ENCODE data around the gene ZNF831. TPM values are rescaled to one million over a fixed set of nuclear protein-coding genes. Genes with fewer than 3 reads are reported as not detected.

ZNF831 gene
- polyA plus RNA-seq, 3 donors = 0.09 TPM

DNA sequence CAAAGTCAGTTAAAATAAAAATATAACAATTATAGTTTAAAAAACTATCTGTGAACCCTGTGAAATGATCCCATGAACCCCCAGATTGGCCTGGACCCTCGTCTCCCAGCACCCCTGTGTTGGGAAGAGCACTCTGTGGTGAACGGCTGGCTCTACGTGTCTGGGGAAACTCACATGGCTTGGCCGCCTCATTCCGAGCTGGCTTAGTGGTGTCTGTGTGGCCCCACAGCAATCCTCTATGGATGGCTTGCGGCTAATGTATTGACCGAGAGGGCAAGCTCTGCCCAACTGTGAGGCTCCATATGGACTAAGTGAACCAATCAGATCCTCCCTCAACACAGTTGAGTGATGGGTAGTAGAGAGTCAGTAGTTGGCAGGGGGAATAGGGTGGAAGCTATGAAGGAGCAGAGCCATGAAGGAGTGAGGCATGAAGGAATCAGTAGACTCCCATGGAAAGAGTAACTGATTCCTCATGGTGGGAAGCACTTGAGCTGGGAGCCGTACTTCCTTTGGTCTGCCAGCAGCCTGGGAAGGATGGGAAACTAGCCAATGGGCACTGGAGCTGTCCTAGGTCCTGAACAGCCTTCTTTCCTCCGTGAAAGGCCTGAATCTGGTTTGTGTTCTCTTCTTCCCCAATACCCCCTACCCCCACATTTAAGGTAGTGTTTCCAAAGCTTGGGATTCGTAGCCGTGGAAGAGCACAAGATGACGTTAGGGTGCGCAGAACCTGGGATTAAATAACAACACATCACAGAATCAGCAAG lies 21.6 kb upstream of the ZNF831 start:
- peak; percentile 39 for DNase-seq

DNA sequence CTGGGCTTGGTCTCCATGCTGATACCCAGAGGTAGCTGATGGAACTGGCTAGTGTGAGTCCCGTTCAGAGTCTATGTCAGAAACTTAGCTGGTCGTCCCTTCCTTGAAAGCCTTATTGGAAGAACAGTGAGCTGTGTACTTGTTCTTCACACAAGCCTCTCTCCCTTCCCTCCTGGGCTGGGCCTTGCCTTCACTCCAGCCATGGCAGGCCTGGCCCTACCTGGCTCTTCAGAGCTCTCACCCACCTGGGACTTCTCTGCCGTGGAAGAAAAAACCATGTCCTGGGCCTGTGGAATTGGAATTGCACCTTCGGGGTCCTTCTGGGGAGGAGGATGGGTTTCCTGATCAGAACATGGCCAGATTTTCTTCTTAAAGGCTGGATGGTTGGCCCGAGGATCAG lies 20.3 kb upstream of the ZNF831 start:
- DNase-seq = no peak

DNA sequence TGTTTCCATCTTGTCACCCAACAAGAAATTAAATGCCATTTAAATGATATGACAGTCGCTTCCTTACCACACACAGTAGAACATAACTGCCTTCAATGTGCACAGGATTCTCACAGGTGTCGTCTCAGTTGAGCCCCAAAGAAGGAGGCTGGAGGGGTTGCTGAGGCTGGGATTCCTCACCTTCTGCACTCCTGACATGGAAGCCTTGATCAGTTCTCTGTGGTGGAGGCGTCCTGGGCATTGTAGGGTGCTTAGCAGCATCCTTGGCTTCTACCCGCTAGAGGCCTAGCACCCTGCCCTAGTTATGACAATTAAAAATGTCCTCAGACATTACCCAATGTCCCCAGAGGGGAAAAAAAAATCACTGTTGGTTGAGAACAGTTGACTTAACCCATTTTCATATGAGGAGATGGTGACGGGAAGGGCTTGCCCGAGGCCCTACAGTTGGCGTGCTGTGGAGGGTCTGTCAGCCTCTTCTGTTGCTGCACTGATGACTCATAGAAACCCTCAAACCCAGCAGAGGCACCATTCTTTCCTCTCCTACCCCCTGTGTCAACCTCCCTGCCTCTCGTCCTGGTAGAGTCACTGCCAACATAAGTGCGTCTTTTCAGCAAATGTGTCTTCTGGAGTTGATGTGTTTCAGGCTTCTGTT lies 19.3 kb upstream of the ZNF831 start:
- no peak for DNase-seq

DNA sequence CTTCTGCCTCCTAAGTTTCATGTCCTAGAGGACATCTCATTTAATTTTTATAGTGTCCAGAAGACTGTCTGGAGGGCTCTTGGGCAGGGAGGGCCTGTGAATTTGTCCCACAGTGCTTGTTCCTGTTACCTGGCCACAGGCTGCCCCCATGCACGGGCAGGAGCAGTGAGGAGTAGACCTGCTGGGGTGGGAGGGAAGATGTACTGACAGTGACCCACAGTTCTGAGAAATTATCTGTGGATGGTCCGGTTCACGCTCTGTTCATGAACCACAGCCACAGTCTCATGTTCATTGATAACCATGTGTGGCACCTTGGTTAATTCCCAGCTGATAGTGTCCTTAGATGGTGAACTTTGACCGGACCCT lies 18.8 kb upstream of the ZNF831 start:
- no peak for DNase-seq

DNA sequence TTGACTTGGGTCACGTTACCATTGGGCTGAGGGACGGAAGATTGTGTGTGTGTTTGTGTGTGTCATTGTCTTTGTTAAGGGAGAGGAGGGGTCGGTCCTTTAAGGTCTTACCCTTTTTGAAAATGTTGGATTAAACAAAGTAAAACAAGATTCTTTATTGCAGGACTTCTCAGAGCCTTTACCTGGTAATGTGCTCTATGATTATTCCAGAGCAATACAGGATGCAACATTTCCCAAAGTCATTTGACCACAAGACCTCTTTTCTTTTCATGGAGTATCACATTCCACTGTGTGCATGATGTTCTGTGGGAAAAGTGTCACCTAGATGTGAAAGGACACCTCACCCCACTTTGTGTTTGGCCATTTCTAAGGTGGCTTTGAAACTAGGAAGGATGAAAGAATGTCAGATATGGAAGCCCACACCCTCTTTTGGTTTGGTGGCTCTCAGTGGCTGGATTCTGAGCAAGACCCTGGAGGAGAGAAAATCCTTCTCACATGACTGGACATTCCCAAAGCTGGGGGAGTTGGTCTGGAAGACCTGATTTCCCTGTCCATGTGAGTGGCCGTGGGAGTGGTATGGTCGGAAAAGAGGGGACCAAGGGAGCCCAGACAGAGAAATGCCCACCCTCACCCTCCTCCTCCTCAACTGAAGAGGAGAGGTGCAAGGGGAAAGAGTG lies 18.2 kb upstream of the ZNF831 start:
- DNase-seq = no peak

DNA sequence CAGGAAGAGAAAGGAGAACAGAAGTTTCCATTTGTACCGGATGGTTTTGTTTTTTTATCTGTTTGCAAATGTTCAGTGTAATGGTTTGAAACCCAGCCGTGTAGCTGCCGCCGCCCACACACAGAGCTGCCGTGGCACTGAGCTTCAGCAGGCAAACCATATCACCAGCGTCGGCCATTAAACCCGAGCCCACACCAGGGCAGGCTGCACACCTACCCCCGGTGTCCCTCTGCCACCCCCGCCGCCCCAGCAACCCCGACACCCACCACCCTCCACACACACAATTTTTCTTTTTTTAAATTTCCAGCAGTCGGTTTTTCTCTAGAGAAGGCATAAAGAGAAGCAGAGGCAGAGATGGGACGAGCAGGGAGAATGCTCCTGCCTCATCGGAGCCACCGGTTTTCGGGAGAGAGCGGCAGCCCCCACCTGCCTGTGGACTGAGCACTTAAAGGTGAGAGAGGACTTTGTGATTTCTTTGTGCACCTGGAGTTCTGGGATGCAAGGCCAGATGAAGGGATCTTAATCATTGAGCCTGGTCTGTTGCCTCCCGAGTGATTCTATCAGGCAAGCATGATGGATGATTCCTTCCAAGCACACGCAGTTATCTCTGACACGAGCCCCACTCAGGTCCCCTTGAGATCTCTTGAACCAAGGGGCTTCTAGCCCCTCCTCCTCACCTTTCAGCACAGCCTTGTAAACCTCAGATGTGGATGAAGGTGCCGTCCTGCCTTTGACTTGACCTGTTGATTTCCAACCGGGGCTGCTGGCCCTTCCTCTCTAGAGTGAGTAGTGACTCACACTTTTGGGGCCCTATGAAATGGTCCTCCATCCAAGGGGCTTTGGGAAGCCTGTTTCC lies 17.5 kb upstream of the ZNF831 start:
- DNase-seq = no peak

DNA sequence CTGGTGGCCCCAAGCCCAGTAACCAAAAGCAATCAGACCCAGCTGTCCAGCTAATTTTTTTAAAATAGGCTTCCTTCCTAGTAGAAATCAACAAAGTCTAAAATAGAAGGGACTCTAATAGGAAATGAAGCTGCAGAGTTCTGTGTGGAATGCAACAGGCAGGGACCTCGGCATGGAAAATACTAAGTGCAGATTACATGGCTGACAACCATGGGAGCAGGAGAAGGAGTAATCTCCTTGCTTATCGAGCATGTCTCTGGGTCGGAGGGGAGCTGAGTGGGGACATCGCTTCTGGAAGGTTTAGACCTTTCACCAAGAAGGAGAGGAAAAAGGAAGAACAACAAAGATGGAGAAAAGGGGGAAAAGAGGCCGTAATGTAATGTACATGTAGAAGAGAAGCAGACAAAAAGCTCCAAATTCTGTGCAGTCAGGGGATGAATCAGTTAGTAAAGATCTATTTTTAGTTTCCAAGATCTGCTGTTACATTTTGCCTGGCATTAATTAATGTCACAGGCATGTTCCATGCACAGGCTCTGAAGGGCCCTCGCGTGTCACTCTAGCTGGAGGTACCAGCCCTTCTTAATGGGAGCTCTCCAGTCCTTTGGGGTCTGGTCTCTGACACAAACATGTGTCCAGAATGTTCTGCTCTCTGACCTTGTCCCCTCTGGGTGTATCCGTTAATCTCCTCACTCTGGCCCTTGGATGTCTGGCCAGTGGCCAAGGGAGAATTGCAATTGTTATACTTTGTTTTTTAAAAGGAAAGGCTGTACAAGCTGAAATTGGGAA lies 16.6 kb upstream of the ZNF831 start:
- DNase-seq = no peak

DNA sequence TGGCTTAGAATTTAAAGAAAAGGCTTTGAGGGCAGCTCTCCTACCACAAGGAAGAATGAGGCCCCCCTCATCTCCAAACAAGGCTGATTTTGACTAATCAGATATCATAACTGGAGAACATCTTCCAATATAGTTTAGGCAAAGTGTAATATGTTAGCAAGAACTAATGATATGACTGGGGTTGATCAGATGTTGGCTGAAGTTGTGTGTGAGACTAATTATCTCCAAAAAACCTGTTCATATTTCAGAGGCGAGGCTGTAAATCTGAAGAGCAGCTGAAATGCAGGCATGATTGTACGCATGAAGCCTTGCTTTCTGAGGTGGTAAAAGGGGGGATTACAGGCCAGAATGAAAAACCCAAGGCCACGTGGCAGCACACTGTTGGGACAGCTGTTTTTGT lies 16.0 kb upstream of the ZNF831 start:
- no peak for DNase-seq

DNA sequence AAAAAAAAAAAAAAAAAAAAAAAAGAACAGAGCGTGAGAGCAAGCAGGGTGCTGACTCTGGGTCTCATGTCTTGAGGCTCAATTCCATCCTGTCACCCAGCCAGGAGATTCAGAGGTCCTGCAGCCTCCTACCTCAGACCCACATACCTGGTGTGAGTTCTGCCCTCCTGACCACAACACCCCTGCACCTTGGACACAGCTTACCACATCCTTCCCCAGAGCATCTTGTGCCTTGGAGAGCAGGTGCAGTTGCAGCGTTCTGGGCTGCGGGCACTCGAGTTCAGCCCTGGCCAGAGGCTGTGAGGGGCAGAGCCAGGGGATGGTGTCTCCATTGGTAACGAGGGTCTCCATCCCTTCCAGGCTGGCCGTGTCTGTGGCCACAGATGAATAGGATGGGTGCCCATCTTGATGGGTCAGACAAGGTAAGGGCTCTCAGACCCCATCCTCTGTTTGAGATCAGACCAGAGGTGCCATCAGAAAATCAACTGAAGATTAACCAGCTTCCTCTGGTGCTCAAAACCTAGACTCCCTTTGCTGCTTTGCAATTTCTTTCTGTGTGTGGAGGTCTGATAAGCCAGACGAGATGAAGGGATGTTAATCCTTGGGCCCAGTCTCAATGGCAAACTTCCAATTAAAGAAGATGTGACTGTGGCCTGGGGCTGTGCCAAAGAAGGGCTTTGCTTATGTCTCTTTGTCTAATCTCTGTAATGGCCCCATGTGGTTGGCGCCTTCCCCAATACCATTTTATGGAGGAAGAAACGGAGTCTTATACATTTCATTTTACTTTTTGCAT lies 14.7 kb upstream of the ZNF831 start:
- no peak for DNase-seq

DNA sequence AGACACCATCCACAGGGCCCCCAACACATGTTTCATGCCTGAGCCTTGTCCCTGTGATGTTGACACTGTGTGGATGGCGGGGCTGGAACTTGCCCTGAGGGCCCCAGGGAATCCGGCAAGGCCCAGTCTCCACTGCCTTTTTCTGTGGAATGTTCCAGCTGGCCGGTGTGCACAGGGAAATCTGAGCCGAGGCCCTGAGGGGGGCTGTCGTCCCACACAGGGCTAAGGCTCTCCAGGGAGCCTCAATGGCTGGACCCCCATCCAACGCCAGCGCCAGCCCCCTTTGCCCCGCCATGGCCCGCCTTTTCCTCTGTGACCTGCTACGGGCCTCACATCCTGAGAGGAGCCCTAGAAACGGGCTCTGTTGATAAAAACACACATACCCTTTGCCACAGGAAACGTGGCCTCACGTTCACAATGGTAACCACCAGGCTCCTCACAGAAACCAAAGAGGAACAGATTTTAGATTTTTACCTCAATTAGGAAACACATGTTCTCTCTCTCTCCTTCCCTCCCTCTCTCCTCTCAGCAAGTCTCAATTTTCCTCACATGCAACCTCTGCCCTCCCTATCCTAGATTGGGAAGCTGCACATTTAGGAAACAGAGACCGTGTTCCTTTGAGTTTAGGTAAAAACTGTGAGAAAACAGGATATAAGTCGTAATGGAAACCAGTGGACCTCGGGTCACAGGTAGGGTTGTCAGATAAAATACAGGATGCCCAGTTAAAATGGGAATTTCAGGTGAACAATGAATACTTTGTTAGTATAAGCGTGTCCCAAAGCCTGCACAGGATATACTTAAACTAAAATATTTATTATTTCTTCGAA lies 13.7 kb upstream of the ZNF831 start:
- DNase-seq = peak; percentile 77

DNA sequence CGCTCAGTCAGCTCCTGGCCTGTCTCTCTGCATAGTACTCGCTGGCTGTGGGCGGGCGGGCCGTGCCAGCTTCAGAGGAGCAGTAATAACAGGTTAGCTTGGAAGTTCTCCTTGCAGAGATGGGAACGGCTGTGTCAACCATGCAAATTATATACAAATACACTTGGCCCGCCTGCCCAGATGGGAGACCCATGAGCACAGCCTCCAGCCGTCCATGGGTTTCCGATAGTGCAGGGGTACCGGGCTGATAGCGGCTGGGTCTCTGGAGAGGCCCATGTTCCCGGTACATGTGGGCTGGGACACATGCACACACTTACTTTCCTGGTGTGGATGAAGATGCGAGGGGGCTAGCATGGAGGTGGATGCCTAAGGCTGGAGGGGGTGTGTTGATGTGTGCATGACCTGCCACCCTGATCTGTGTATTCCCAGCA lies 12.8 kb upstream of the ZNF831 start:
- DNase-seq = no peak

DNA sequence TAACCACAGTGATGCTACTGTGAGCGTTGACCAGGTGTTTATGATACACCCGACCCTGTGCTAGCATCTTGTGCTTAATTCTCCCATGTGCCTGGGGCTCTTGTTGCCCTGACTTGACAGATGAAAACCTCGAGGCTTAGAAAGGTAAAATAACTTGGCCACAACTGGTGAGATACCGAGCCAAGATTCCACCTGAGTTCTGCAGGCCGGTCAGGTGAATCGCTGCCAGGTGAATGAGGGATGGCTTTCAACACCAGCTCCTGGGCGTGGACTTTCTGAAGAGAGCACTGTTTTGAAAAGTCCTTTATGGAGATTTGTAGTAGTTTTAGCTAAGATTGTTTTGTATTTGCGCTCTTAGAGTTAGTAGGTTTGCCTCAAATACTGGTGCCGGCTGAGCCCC lies 12.2 kb upstream of the ZNF831 start:
- DNase-seq = no peak

DNA sequence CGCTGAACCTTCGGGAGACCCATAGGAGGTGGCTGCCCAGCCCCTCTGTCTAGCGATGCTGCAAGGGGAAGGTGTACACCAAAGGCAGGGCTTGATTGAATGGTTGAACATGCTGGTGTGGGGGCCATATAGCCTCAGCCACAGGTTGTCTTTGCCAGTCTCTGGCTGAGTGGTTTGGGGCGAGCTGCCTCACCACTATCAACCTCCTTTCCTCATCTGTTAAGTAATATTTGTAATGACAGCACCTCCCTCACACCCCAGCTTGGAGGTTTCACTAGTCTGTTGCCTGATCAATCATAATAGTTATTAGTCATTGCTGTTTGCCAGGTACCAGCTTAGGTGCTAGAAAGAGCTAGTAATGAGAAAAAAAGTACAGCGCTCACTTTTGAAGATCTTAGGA lies 11.8 kb upstream of the ZNF831 start:
- DNase-seq = no peak

DNA sequence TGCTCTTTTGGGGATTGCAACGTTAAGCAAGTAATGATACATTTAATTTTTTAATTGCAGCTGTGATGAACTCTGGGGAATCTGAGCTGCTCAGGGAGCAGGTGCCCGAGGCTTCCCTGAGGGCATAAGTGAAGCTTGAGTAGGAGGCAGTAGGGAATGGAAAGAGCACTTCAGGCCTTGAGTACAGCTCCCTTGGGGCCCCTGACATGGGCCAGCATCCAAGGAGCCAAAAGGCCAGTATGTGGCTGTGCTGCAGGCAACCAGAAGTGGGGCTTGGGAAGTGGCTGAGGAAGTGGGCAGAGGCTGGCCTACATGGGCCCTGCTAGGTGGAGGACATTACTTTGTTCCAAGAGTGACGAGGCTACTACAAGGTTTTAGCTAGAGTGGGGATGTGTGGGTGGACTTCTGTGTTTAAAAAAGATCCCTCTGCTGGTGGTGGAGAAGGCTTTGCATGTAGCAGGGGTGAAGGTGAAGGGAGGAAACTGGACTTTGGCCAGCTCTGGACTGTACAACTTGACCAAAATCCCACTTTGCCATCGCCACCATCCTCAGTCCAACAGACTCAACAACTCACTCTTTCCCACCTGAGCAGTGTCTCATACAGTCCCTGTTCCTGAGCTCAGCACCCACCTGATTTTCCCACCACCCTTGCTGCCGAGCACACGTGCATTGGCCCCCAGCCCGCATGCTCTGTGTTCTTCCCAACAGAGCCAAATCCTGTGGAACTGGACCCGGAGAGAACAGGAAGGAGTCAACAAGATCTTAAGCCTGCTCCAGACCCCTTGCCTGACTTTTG lies 10.9 kb upstream of the ZNF831 start:
- no peak for DNase-seq

DNA sequence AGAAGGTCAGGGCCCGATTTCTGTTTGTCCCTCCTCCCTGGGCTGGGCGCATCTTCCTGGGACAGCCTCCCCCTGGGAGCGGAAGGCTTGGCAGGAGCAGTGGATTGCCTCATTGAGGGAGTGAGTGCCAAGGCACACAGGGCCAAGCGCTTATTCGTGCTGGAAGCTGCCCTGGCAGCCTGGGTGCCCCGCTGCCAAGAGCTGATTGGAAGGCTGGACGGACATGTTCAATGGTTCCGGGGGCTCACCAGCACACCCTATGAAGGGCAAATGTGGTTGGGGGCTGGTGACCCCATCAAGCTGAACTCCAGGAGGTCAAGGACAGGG lies 10.3 kb upstream of the ZNF831 start:
- DNase-seq = no peak

DNA sequence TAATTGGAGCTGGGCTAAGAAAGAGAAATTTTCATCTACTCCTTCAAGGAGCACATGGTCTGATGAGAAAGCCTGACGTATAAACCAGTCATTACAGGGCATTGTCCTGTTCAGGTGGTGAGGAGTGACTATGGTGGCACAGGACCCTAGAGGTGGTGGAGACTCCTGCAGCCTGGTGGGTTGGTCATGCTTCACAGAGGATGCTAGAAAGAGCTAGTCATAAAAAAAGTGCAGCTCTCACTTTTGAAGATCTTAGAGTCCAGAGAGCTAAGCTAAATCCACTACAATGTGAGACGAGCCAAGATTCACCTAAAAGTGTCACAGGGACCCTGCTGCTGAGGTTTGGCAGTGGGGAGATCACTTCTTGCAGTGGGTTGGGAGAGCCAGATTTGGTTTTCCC lies 9.8 kb upstream of the ZNF831 start:
- DNase-seq = no peak

DNA sequence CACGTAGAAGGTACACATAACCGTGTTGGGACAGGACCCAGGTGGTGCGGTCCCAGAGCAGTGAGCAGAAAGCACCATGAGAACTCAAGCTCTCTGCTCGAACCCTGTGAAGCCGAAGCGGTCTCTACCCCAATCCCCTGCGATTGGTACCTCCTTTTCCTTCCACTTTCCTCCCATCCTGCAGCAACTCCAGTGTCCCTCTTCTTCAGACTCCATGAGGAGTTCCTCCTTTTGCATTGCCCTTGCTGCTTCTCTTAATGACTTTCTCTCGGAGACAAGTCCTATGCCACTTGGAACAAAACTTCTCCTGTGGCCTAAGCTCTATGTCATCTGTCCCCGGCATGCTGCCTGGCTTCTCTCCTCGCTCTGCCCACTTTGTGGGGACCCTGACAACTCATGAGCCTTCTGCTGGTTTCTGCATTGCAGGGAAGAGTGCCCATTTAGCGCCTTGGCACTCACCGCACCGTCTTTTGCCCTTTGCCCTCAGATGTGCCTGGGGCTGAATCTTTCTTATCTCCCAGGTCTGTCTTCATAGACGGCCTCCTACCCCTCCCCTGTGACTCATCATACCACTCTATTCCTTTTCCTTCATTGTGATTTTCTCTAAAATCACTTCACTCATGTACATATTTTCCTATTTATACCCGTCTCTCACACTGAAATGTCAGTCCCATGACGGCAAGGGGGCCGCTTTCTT lies 9.2 kb upstream of the ZNF831 start:
- DNase-seq = no peak

DNA sequence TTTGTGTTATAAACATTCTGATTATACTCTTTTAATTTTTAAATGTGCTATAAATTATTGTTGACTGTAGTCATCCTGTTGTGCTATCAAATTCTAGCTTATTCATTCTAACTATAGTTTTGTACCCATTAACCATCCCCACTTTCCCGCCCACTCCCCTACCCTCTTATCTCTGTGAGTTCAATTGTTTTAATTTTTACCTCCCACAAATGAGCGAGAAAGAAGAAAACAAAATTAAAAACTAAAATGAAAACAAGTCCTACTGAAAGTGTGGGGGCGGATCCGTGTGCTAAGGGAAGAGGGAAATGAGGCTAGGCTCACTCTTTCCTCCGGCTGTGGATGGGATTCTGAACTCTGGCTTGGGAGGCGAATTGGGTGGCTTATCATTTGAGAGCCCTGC lies 6.6 kb upstream of the ZNF831 start:
- DNase-seq = no peak
